Measurements from ENCODE around the gene SIK3.

Gene SIK3

DNA sequence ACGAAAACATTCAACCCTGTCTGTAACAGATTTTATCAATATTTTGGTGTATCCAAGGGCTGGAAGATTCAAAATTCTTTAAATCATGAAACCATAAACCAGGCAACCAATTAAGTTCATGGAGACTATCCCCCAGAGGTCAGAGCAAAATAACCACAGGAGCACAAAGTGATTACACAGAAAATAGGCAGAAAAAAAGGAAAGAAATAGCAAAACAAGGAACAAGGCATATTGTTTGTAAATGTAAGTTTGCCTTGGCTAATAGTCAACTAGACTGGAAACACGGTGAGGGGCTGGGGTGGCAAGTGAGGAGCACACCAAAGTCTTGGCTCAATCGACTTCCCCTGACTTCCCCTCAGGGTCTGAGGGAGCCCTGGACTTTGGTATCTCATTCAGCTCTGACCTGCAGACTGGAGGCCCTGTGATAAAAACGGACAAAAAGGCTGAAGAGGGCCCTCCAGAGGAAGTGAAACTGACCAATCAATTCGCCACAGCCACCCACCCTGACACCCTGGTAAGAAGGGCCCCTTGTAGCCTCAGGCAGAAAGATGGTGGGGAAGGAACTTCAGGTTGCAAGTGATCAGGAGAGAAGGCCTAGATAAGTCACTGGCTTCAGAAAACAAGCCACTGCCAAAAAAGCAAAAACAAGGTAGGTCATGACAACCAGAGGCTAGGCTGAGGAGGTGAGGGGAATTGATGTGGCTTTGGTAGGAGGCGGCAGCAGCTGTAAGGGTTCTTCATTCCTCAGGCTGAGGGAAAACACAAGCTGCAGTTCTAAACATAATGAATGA lies 1.8 kb downstream of the SIK3 start:
- H3K27ac ChIP-seq (ENCODE audit: low read length): peak overlapping the region; percentile 76
- H3K79me2 ChIP-seq (ENCODE audit: low read length): peaks cover 67% of the 10 kb centered on the region
- H4K20me1 ChIP-seq (ENCODE audit: insufficient read depth, low read length): peaks cover 16% of the 10 kb centered on the region; the same call in 1 of the 2 replicates
- H3K27me3 ChIP-seq (replicated peaks; ENCODE audit: insufficient read depth, low read length): no peaks in the 10 kb centered on the region
- no peak overlapping the region for H2AFZ ChIP-seq (ENCODE audit: low read length)
- H3K4me1 ChIP-seq (ENCODE audit: low read length): peaks cover 32% of the 10 kb centered on the region
- H3K9ac ChIP-seq (ENCODE audit: low read length): peak overlapping the region; percentile 98
- peak overlapping the region; percentile 79 for H3K4me2 ChIP-seq (ENCODE audit: low read depth, low read length)
- H3F3A ChIP-seq (ENCODE audit: insufficient read depth, low read length): peaks cover 15% of the 10 kb centered on the region
- peak; percentile 55 for DNase-seq
- H3K9me2 ChIP-seq (replicated peaks; ENCODE audit: insufficient read depth, low read length): no peaks in the 10 kb centered on the region
- H3K4me3 ChIP-seq (ENCODE audit: low read length): peak overlapping the region; percentile 92
- TF ChIP-seq, protein P1, sequence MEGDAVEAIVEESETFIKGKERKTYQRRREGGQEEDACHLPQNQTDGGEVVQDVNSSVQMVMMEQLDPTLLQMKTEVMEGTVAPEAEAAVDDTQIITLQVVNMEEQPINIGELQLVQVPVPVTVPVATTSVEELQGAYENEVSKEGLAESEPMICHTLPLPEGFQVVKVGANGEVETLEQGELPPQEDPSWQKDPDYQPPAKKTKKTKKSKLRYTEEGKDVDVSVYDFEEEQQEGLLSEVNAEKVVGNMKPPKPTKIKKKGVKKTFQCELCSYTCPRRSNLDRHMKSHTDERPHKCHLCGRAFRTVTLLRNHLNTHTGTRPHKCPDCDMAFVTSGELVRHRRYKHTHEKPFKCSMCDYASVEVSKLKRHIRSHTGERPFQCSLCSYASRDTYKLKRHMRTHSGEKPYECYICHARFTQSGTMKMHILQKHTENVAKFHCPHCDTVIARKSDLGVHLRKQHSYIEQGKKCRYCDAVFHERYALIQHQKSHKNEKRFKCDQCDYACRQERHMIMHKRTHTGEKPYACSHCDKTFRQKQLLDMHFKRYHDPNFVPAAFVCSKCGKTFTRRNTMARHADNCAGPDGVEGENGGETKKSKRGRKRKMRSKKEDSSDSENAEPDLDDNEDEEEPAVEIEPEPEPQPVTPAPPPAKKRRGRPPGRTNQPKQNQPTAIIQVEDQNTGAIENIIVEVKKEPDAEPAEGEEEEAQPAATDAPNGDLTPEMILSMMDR (IDR thresholded peaks at IDR 0.05; ENCODE audit: low read length): 0 out of 2 replicates have a peak, but pooled peaks have one; percentile 3
- TF ChIP-seq EZH2 (optimal IDR thresholded peaks at IDR 0.05; ENCODE audit: low read depth, low read length) (no peak), EZH2phosphoT487 (IDR thresholded peaks at IDR 0.05; ENCODE audit: low read length) (no peak)
- 0 out of 2 replicates have a peak, but pooled peaks cover 3% of the 10 kb centered on the region for H3K36me3 ChIP-seq (replicated peaks; ENCODE audit: insufficient read depth, low read length)
- H3K9me3 ChIP-seq (replicated peaks; ENCODE audit: insufficient read depth, low read length): no peaks in the 10 kb centered on the region

DNA sequence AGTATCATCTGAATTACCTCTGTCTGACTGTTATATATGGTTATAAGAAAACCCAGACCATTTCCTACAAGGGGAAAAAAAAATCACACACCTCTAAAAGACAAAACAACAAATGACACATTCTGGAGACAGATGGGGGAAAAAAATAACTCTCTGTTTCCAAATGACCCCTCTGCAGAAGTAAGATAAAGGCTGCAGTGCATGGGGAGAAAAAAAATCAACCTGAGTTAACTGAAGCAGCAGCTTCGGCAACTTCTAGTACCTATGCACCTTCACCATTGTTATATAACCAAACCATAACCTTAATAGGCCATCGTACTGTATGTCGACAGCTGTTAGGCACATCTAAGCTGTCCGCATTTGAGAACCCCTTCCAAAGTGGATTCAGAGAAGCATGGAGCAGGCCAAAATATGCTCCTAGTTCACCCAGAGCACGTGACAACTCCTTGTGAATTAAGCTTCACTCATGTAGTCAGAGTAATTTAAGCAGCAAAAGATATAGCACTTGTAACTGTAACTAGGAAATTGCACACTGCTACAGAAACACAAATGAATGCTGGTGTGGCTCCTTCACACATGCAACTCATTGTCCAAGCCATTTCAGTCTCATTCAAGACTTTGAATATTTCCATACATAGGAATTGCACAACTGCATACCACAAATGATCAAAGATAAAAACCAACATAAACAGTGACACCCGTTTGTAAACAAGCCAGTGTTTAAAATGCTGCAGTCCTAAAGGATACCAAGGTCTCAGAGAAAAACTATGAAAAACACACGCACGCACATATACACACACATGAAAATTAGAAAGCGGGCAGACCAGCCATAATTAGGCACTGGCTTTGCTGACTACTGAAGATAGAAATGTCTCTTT lies 2.7 kb downstream of the SIK3 start:
- peaks cover 15% of the 10 kb centered on the region for H3F3A ChIP-seq (ENCODE audit: insufficient read depth, low read length)
- H3K9ac ChIP-seq (ENCODE audit: low read length): peak overlapping the region; percentile 98; the same call in 1 of the 2 replicates
- H3K4me3 ChIP-seq (ENCODE audit: low read length): peak overlapping the region; percentile 92
- H3K4me1 ChIP-seq (ENCODE audit: low read length): peaks cover 32% of the 10 kb centered on the region
- no peak overlapping the region for H2AFZ ChIP-seq (ENCODE audit: low read length)
- 0 out of 2 replicates have a peak, but pooled peaks cover 3% of the 10 kb centered on the region for H3K36me3 ChIP-seq (replicated peaks; ENCODE audit: insufficient read depth, low read length)
- no peaks in the 10 kb centered on the region for H3K27me3 ChIP-seq (replicated peaks; ENCODE audit: insufficient read depth, low read length)
- DNase-seq: no peak
- H3K9me3 ChIP-seq (replicated peaks; ENCODE audit: insufficient read depth, low read length): no peaks in the 10 kb centered on the region
- TF ChIP-seq EZH2phosphoT487 (IDR thresholded peaks at IDR 0.05; ENCODE audit: low read length): no peak
- TF ChIP-seq, protein P1 (IDR thresholded peaks at IDR 0.05; ENCODE audit: low read length): no peak
- TF ChIP-seq EZH2 (optimal IDR thresholded peaks at IDR 0.05; ENCODE audit: low read depth, low read length): no peak
- peak overlapping the region; percentile 79; the same call in 1 of the 2 replicates for H3K4me2 ChIP-seq (ENCODE audit: low read depth, low read length)
- peak overlapping the region; percentile 76; the same call in 1 of the 2 replicates for H3K27ac ChIP-seq (ENCODE audit: low read length)
- H4K20me1 ChIP-seq (ENCODE audit: insufficient read depth, low read length): peaks cover 20% of the 10 kb centered on the region
- no peaks in the 10 kb centered on the region for H3K9me2 ChIP-seq (replicated peaks; ENCODE audit: insufficient read depth, low read length)
- peaks cover 75% of the 10 kb centered on the region for H3K79me2 ChIP-seq (ENCODE audit: low read length)

DNA sequence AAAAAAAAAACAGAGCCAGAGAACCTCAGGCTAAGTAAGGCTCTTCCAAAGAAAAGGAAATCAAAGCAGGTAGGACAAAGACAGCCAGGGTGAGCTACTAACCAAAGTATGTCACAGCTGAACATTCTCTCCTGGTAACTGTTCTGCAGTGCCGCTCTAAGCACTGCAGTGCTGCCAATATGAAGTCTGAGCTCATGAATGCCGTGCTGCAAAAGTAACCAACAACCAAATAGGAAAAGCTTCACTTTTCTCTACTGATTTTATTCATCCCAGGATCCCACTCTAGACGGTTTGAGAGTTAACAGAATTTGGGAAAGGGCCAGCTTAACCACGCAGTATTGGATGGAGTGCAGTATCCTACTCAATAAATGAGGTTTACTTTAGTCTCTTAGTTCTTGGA lies 3.5 kb downstream of the SIK3 start:
- H3F3A ChIP-seq (ENCODE audit: insufficient read depth, low read length): peaks cover 15% of the 10 kb centered on the region
- TF ChIP-seq EZH2 (optimal IDR thresholded peaks at IDR 0.05; ENCODE audit: low read depth, low read length) (no peak), EZH2phosphoT487 (IDR thresholded peaks at IDR 0.05; ENCODE audit: low read length) (no peak)
- TF ChIP-seq, protein P1 (IDR thresholded peaks at IDR 0.05; ENCODE audit: low read length): no peak
- no peak overlapping the region for H3K9ac ChIP-seq (ENCODE audit: low read length)
- no peak overlapping the region for H2AFZ ChIP-seq (ENCODE audit: low read length)
- H4K20me1 ChIP-seq (ENCODE audit: insufficient read depth, low read length): peaks cover 26% of the 10 kb centered on the region
- no peak overlapping the region for H3K4me3 ChIP-seq (ENCODE audit: low read length)
- H3K9me2 ChIP-seq (replicated peaks; ENCODE audit: insufficient read depth, low read length): no peaks in the 10 kb centered on the region
- H3K9me3 ChIP-seq (replicated peaks; ENCODE audit: insufficient read depth, low read length): no peaks in the 10 kb centered on the region
- DNase-seq: no peak
- 0 out of 2 replicates have a peak, but pooled peaks cover 3% of the 10 kb centered on the region for H3K36me3 ChIP-seq (replicated peaks; ENCODE audit: insufficient read depth, low read length)
- H3K27ac ChIP-seq (ENCODE audit: low read length): no peak overlapping the region
- peaks cover 32% of the 10 kb centered on the region for H3K4me1 ChIP-seq (ENCODE audit: low read length)
- no peak overlapping the region for H3K4me2 ChIP-seq (ENCODE audit: low read depth, low read length)
- H3K27me3 ChIP-seq (replicated peaks; ENCODE audit: insufficient read depth, low read length): no peaks in the 10 kb centered on the region
- H3K79me2 ChIP-seq (ENCODE audit: low read length): peaks cover 83% of the 10 kb centered on the region

All from MM.1S (cell line).